Measurements from ENCODE around the gene MYO9B. TPM values are rescaled to one million over a fixed set of nuclear protein-coding genes. Genes with fewer than 3 reads are reported as not detected.
A peak's percentile ranks its signal among the peaks of the same experiment; 100 is the strongest.
"Not testable (repeated sequence)": the region's sequence is repeated elsewhere in the genome, so short reads cannot be mapped to it uniquely, and the experiment has no call there.

Gene MYO9B
- total and polyA plus RNA-seq, 12 donors, result 19.9 to 55.2 (median 27.9) TPM

- intact Hi-C loops (cut with DNase I), result no loop called here
- DNase-seq (no peak), ATAC-seq (no peak)
- Histone ChIP-seq H3K27ac (no peak overlapping the region), H3K36me3 (peaks cover 0 to 100% (median 53%) of the 10 kb centered on the region in 9 donors), H3K4me1 (peaks cover 0 to 8% (median 0%) of the 10 kb centered on the region in 9 donors), H3K9me3 (peaks cover 0 to 8% (median 0%) of the 10 kb centered on the region in 11 donors), H3K27me3 (no peaks in the 10 kb centered on the region), H3K4me3 (no peak overlapping the region)
- WGBS, 2 donors, result 72 to 77% methylated on average over 9 of the region's 9 CpGs
- TF ChIP-seq CTCF (IDR thresholded peaks at IDR 0.05), result no peak
Observed at GRCh38 chr19:17159466-17160393, 84.2 kb downstream of the MYO9B start.

- DNase-seq (no peak), ATAC-seq (peak in 1 of 8 donors; percentile 12)
- Histone ChIP-seq H3K27me3 (no peaks in the 10 kb centered on the region), H3K27ac (no peak overlapping the region), H3K4me3 (no peak overlapping the region), H3K9me3 (peaks cover 0 to 8% (median 0%) of the 10 kb centered on the region in 11 donors), H3K4me1 (peaks cover 0 to 8% (median 0%) of the 10 kb centered on the region in 9 donors), H3K36me3 (peaks cover 0 to 100% (median 55%) of the 10 kb centered on the region in 9 donors)
- no peak for TF ChIP-seq CTCF (IDR thresholded peaks at IDR 0.05)
- intact Hi-C loops (cut with DNase I), result no loop called here
- 95 to 96% methylated on average over 15 to 18 of the region's 18 CpGs for WGBS, 2 donors
Observed at GRCh38 chr19:17160908-17161307, 85.3 kb downstream of the MYO9B start.

GRCh38 chr19:17162131-17162530 is 86.6 kb downstream of the MYO9B start:
- peaks cover 0 to 100% (median 62%) of the 10 kb centered on the region in 9 donors for H3K36me3 ChIP-seq
- ATAC-seq; H3K27me3 ChIP-seq; H3K4me1 ChIP-seq; intact Hi-C loops (cut with DNase I); H3K9me3 ChIP-seq; H3K27ac ChIP-seq; DNase-seq; H3K4me3 ChIP-seq: not testable (repeated sequence)
- 96 to 98% methylated on average over 14 of the region's 14 CpGs for WGBS, 2 donors

DNA sequence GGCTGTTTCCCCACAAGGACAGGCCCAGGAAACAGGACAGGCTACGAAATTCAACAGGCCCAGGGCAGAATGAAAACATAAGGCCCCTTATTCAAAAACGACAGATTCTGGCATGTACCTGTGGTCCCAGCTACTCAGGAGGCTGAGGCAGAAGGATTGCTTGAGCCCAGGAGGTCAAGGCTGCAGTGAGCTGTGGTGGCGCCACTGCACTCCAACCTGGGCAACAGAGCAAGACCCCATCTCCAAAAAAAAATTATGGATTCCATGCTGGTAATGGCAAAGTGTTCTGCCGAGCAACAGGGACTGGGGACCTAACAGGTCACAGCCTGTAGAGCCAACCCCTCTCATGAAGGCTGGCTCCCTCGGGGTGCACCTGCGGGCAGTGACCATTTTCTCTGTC is 87.0 kb downstream of the MYO9B start:
- Histone ChIP-seq H3K4me3 (no peak overlapping the region), H3K36me3 (peaks cover 0 to 100% (median 62%) of the 10 kb centered on the region in 9 donors), H3K9me3 (peaks cover 0 to 8% (median 0%) of the 10 kb centered on the region in 11 donors), H3K27me3 (no peaks in the 10 kb centered on the region), H3K27ac (no peak overlapping the region), H3K4me1 (no peaks in the 10 kb centered on the region)
- intact Hi-C loops (cut with DNase I), result no loop called here
- TF ChIP-seq CTCF (IDR thresholded peaks at IDR 0.05), result no peak
- WGBS, 2 donors, result 90 to 98% methylated on average over 6 of the region's 6 CpGs
- ATAC-seq (no peak), DNase-seq (no peak)

DNA sequence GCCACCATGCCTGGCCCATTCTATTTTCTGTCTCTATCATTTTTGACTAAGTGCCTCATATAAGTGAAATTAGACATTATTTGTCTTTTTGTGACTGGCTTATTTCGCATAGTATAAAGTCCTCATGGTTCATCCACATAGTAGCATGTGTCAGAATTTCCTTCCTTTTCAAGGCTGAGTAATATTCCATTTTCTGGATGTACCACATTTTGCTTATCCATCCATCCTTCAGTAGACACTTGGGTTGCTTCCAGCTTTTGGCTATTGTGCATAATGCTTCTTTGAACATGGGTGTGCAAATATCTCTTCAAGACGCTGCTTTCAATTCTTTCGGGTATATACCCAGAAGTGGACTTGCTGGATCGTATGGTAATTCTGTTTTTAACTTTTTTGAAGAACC is 88.1 kb downstream of the MYO9B start:
- Histone ChIP-seq H3K9me3 (peaks cover 0 to 8% (median 0%) of the 10 kb centered on the region in 11 donors), H3K4me1 (no peaks in the 10 kb centered on the region), H3K36me3 (peaks cover 0 to 100% (median 68%) of the 10 kb centered on the region in 9 donors), H3K4me3 (no peak overlapping the region), H3K27me3 (no peaks in the 10 kb centered on the region), H3K27ac (peak overlapping the region in 1 of 10 donors; percentile 51)
- TF ChIP-seq CTCF (IDR thresholded peaks at IDR 0.05), result no peak
- intact Hi-C loops (cut with DNase I), result no loop called here
- 97 to 98% methylated on average over 4 of the region's 4 CpGs for WGBS, 2 donors
- DNase-seq (no peak), ATAC-seq (no peak)
